GM19395 (cell line): ENCODE results near the gene FMN2.
"Not testable (repeated sequence)": the region's sequence is repeated elsewhere in the genome, so short reads cannot be mapped to it uniquely, and the experiment has no call there.

Source experiments
- ATAC-seq: cut with Tn5 transposase; IDR thresholded peaks from one replicate; pipeline ENCODE4 v1.9.1; 2021; ENCODE audit warnings: mild to moderate bottlenecking, moderate library complexity; ENCODE audit not compliant: unreplicated experiment

The FMN2 gene

DNA sequence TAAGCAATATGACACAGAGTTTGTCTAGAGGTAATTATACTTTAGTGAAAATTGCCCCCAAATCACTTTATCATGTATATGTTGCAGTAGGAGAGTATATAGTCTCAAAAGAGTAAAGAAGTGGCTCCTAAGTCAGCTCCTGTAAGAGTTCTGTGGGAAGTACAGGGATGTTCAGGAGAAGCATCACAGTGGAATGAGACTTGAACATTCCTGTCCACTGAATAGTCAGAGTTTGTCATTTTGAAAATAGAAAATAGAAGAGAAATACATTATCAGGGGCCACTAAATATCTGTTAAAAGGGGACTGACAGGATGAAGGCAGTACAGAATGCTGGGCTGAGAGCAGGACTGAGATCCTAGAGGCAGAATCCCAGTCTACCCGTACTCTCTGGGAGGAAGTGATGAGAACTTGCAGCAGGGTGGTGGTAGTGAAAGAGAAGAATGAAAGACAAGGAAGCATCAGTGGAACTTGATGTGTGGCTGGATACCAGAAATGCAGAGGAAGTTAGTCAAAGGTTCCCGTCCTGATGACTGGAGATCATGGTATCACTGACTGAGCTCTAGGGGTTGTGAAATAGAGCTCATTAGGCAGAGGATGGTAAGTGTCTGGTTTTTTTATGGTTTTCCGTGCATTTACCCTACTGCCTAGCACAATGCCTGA, 153.4 kb downstream of the FMN2 start:
- no peak for ATAC-seq

- ATAC-seq: no peak
These were observed 153.9 kb downstream of the FMN2 start for GRCh38 chr1:240245629-240246020.

- ATAC-seq: no peak
These were observed 156.2 kb downstream of the FMN2 start for GRCh38 chr1:240247899-240248298.

- no peak for ATAC-seq
These were observed 162.3 kb downstream of the FMN2 start for GRCh38 chr1:240254006-240254405.

DNA sequence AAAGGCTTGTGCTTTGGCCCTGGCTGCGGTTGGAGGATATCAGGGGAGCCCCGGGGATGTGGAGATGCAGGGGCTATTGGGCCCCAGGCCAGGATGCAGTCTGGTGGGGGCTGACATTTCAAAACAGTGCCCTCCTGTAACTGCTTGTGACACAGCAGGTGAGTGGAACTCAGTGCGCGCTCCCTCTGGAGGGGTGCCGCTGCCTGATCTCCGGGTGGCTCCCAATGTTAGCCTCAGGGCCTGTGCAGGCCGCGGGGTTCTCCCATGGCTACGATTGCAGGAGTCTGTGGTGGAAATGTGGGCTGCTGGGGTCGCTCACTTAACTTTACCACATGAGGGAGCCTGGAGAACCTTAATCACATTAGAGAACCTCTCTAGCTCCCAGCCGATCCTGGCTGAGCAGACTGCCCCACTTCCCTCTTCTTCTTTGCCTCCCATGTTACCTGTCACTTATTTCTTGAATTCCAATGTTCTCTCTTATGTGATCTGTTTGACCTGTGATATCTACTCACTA, 163.2 kb downstream of the FMN2 start:
- no peak for ATAC-seq

GRCh38 chr1:240255922-240256321, 164.2 kb downstream of the FMN2 start:
- no peak for ATAC-seq

GRCh38 chr1:240256836-240257503, 165.3 kb downstream of the FMN2 start:
- no peak for ATAC-seq

GRCh38 chr1:240258910-240259309, 167.2 kb downstream of the FMN2 start:
- no peak for ATAC-seq

DNA sequence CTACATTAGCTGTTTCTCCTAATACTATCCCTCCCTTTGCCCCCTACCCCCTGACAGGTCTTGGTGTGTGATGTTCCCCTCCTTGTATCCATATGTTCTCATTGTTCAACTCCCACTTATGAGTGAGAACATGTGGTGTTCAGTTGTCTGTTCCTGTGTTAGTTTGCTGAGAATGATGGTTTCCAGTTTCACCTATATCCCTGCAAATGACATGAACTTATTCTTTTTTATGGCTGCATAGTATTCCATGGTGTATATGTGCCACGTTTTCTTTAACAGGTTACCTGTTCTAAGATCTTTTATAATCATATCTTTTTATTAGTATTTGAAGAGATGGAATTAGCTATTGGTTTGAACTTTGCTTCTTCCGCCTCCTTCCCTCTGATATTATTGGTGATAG, 172.8 kb downstream of the FMN2 start:
- ATAC-seq: not testable (repeated sequence)

DNA sequence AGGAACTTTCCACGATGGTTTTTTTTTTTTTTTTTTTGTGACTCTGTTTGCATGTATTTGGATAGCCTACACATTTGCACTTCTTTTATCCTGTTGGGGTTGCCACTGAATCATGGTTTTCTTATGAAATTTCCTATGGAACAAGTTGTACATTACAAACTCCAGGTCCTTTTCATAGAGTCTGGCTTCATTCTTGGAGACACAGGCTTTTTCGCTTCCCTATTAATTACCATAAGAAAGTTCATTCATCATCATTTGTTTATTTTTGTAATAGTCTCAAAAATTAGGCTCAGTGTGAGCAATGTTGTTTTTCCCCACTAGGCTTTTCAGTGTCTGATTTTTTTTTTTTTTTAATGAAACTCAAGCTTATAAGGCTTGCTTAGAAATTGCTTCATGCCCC, 179.4 kb downstream of the FMN2 start:
- ATAC-seq: no peak

DNA sequence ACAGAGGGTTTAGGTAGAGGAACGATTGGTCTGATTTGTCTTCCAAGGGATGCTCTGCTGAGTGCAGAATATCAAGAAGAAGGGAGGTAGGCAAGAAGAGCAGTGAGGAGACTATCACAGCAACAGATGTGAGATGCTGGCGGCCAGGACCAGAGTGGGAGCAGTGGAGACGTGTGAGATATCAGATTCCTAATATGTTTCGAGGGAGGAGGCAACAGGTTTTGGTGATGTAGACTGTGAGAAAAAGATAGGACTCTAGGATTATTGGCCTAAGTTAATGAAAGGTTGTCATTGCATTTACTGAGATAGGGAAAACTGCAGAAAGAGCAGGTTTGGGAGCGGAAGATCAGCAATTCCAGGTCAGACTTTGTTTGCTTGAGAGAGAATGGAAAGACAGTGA, 182.9 kb downstream of the FMN2 start:
- no peak for ATAC-seq

GRCh38 chr1:240275219-240275618, 183.5 kb downstream of the FMN2 start:
- ATAC-seq: not testable (repeated sequence)

DNA sequence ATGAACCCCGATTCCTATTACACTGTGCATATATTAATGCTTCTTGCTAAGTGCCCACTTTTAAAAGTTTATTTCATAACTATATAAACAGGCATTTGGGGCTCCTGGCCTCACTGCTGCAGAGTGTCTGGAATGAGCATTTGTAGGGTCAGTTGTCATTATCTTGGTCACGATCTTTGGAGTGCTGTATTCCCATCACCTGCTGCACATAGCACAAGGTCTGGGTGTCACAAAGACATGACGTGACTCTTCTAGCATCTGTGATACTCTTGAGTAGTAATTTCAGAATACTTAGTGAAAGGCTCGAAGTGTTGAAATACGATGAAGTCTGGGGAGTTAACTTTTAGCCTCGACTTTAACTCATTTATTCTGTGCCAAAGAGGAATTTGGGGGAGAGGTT, 186.4 kb downstream of the FMN2 start:
- no peak for ATAC-seq

- no peak for ATAC-seq
These were observed 189.1 kb downstream of the FMN2 start for GRCh38 chr1:240280560-240281322.

GRCh38 chr1:240282061-240282830, 190.6 kb downstream of the FMN2 start:
- no peak for ATAC-seq

DNA sequence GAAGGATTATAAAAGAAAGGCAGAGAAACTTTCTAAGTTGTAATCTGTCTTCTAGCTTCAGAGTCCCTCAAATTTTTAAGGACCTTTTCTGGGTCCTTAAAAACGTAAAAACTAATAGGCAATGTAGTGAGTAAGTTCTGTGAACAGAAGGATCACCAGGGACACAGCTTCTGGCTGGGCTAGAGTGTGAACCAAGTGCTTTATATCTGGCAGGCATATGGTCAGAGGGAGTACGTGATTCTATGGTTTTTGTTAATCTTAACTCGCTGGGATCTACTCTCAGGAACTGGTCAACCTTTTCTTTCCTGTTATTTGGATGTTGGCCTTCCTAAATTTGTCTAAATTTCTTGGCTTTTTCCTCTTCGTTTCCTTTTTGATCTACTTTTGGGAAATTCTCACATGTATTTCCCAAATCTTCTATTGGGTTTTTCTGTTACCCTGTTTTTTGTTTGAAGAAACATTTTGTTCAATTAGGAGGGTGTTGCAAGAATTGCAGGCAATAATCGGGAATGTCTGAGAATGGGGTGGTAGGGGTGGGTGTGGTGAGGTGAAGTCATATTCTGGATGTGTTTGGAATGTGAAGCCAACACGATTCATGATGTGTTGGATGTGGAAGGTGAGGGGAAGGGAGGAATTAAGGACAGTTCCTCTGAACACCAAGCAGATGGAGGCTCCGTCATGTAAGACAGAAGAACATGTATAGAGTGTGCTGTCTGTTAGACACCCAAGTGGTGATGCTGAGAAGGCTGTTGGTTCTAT, 193.2 kb downstream of the FMN2 start:
- no peak for ATAC-seq

- ATAC-seq: no peak
These were observed 193.9 kb downstream of the FMN2 start for GRCh38 chr1:240285540-240285939.

DNA sequence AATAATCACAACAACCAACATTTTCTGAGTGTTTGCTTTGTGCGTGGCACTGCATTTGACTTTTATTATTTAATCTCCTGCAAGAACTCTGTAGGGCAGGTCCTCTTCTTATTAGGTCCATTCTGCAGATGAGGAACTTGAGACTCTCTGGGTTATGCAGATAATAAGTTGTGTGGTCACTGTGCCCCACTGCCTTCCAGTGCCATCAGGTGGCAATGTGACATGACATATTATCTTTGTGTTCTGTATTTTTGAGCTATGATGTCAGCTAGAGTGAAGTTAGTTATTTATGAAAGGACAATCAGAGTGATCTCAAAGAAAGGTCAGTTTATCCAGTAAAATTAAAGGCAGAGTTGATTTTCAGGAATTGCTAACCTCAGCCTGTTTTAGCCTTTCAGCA, 196.0 kb downstream of the FMN2 start:
- ATAC-seq: no peak

DNA sequence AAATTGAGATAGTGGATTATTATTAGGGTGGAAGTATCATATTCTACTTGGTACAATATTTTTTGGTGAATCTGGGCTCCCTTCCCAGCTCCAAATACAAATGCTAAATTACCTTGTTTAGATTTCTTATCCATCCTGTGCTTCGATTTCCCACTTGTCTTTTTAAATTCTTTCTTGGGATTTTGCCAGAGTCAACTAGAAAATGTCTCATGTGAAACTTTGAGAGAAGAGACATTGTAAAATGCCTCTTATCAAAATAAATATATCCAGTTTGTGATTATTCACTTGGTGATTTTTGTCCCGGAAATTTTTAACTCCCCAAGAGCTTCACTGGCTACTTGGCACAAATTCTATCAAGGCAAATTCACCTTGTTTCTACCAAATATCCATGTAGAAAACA, 202.0 kb downstream of the FMN2 start:
- no peak for ATAC-seq

DNA sequence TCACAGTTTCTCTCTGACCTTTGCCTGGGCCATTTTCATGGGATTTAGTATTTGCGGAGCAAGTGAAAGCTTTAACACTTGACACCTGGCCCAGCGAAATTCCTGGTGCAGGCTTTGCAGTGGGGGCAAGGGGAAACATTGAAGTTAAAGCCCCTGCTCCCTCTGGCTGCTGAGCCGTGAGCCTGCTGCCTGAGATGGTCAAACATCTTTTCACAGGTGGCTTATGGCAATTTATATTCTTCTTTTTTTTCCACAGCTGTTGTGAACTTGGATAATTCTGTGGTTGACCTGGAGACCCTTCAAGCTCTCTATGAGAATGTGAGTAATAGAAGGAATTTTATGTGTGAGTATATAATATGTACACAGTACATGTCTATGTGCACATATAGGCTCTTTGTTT, 202.9 kb downstream of the FMN2 start:
- no peak for ATAC-seq
